ENCODE data around the gene KIF25.
"Not testable (repeated sequence)": the region's sequence is repeated elsewhere in the genome, so short reads cannot be mapped to it uniquely, and the experiment has no call there.

Gene KIF25

GRCh38 chr6:168063431-168063830 lies 66.0 kb downstream of the KIF25 start:
- DNase-seq (ENCODE audit: low read depth in 4 of 4, low spot score in 1 of 4) = no peak

GRCh38 chr6:168064226-168064807 lies 66.8 kb downstream of the KIF25 start:
- DNase-seq (ENCODE audit: low read depth in 4 of 4, low spot score in 1 of 4) = no peak

GRCh38 chr6:168067081-168067759 lies 69.7 kb downstream of the KIF25 start:
- DNase-seq (ENCODE audit: low read depth in 4 of 4, low spot score in 1 of 4) = no peak

DNA sequence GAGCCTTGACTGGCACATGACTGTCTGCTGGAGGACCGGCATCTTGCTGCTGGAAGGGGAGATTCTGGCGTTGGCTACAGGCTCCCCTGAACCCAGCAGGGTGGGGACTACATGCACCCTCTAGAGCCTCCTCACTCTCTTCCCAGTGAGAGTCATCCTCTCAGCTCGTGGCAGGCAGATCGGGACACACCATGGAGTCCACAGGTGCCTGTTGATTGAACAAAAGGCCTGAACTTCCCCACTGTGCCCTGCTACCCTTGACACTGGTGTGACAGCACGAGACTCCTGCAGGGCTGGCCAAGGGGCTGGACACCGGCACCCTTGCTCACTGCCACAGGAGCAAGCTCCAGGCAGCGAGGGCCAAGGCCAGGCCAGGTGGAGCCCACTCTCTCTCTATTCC lies 73.3 kb downstream of the KIF25 start:
- DNase-seq (ENCODE audit: low read depth in 4 of 4, low spot score in 1 of 4) = no peak

DNA sequence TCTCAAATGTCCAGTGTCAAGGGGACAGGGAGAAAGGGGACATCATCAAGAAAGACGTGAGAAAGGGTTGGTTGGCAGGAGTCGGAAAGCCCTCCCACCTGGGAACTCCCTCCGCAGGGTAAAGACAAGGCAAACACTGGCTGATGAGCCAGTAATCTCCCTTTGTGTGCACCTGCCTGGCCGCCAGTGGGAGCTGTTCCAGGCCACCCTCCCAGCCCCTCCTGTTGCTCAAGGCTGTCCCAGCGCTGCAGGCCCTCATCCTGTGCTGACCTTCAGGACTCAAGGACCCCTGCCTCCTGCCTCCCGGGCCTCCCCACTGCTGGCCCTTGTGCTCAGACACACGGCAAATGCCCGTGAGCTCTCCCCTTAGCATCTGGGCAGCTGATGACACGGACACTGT lies 74.1 kb downstream of the KIF25 start:
- DNase-seq (ENCODE audit: low read depth in 4 of 4, low spot score in 1 of 4) = no peak

DNA sequence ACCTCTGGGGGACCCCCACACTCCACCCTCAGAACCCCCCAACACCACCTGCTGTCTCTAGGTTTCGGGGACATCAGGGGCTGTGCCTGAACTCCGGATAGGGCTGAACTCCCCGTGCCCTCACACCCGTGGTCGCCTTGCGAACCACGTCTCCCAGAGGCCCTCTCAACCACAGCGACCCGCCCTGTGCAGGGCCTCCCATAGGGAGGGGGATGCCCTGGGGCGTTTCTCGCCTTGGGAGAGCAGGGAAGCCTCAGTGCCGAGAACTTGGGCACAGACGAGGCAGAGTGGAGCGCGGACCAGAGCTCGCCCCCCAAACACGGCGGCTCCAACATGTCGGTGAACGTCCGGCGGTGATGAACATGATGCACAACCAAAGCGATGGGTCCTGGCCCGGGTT lies 74.8 kb downstream of the KIF25 start:
- no peak for DNase-seq (ENCODE audit: low read depth in 4 of 4, low spot score in 1 of 4)

GRCh38 chr6:168072730-168073129 lies 75.3 kb downstream of the KIF25 start:
- DNase-seq (ENCODE audit: low read depth in 4 of 4, low spot score in 1 of 4) = no peak

GRCh38 chr6:168073937-168074730 lies 76.7 kb downstream of the KIF25 start:
- no peak for DNase-seq (ENCODE audit: low read depth in 4 of 4, low spot score in 1 of 4)

- DNase-seq (ENCODE audit: low read depth in 4 of 4, low spot score in 1 of 4) = no peak
Observed at GRCh38 chr6:168075216-168075615, 77.7 kb downstream of the KIF25 start.

GRCh38 chr6:168075787-168076202 lies 78.3 kb downstream of the KIF25 start:
- no peak for DNase-seq (ENCODE audit: low read depth in 4 of 4, low spot score in 1 of 4)

DNA sequence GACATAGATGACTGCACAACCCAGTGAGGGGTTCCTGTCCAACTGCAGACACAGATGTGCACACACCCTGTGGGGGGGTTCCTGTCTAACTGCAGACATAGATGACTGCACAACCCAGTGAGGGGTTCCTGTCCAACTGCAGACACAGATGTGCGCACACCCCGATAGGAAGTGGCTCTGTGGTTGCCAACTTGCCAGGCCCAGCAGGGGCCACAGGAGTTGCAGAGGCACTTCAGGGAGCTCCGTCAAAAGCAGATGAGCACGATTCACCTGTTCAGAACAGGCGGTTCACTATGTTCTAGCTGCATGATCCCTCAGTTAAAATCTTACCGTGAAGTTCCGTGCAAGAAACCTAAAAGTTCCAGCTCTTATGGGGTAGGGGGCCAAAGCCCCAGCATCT lies 79.9 kb downstream of the KIF25 start:
- DNase-seq (ENCODE audit: low read depth in 4 of 4, low spot score in 1 of 4) = not testable (repeated sequence)

DNA sequence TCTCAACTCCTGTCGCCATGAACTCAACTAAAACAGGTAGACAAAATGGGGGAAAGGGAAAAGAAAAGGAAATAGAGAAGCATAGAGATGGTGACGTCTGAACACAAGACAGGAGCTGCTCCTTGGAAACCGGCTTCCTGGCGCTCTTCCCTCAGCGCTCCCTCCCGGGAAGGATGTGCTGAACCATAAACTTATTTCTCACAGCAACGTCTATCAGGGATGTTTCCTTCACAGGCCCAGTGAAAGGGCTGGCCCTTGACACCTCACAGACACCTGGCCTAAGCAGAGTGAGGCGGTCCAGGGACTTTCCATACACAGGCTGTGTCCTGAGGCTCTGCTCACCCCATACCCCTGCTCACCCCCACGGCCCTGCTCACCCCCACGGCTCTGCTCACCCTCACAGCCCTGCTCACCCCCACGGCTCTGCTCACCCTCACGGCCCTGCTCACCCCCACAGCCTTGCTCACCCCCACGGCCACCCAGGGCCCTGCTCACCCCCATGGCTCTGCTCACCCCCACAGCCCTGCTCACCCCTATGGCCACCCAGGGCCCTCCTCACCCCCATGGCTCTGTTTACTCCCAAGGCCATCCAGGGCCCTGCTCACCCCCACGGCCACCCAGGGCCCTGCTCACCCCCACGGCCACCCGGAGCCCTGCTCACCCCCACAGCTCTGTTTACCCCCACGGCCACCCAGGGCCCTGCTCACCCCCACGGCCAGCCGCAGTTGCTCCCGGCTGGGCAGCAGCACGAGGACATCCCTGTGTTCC lies 80.9 kb downstream of the KIF25 start:
- DNase-seq (ENCODE audit: low read depth in 4 of 4, low spot score in 1 of 4) = no peak

DNA sequence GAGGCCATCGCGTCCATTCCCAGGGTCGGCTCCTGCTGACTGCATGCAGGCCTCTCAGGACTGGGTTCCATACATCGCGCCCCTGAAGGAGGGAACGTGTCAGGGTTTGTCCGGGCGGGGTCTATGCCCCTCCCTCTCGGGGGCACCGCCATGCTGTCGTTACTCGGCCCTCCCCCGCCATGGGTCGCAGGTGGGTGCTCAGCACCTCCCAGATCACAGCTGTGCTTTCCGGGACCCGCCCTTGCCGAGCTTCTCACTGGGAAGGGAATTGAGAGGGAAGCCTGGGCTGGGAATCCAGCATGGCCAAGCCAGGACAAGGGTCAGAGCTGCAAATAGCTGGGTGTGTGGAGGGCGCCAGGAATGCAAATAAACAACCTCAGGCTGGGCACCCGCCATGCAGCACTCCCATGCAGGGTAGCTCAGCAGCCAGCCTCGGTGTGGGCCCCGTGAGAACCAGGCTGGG lies 81.5 kb downstream of the KIF25 start, which contains the start of gene FRMD1:
Gene FRMD1 (minus strand): TSS at position 270 of the 463 bp plus-strand sequence. CDS start 118 bp downstream, at position 152.
- no peak for DNase-seq (ENCODE audit: low read depth in 4 of 4, low spot score in 1 of 4)

DNA sequence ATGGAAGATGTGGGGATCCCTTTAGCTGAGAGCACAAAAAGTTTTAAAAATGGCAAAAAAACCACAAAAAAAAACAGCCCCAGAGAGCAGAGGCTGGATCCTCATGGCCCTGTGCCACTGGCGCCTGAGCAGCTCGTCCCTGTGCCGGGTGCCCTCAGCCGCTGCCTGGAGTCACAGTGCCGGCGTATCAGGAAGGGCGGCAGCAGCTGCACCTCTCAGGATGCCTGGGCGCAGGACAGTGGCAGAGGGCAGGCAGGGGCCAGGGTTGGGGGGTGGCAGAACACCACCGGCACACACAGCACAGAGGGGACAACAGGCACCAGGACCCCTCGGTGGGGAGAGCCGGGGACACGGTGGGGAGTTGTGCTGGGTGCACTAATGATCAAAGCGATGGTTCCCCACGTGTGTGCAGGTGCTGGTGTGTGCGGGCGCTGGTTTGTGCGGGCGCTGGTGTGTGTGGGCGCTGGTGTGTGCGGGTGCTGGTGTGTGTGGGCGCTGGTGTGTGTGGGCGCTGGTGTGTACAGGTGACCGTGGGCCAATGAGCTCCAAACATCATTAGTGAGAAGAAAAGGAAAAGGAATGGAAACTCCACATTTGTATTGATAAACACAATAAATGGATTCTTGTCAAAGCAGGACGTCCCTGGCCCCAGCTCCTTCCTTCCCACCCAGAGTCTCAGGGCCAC lies 83.1 kb downstream of the KIF25 start:
- no peak for DNase-seq (ENCODE audit: low read depth in 4 of 4, low spot score in 1 of 4)

- DNase-seq (ENCODE audit: low read depth in 4 of 4, low spot score in 1 of 4) = no peak
Observed at GRCh38 chr6:168081858-168082546, 84.5 kb downstream of the KIF25 start.

DNA sequence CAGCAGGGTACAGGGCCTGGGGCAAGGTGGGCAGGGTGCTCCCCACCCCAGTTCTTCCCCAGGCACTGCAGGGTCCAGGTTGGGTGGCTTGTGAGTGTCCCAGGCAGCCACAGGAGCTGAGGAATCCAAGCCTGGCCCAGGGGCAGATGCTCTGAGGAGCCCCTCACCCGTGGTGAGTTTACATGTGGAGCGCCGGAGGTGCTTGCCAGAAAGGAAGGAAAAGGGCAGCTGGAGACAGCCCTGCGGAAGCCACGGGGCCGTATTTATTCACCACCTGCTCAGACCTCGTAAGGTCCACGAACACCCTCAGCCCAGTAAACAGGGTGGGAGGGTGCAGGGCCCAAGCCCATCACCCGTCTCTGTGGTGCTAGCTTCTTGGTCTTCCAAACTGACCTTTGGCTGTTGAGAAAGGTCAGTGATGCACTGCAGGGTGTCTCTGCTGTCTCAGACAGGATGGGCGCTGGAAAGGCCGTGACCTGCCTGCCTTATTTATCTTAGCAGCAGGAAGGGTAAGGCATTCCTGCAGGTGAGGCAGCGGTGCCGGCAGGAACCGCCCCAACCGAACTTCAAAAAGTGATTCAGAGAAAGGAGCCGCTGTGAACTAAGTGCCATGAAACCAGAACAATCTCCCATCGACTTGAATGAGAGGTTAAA lies 85.5 kb downstream of the KIF25 start:
- no peak for DNase-seq (ENCODE audit: low read depth in 4 of 4, low spot score in 1 of 4)

DNA sequence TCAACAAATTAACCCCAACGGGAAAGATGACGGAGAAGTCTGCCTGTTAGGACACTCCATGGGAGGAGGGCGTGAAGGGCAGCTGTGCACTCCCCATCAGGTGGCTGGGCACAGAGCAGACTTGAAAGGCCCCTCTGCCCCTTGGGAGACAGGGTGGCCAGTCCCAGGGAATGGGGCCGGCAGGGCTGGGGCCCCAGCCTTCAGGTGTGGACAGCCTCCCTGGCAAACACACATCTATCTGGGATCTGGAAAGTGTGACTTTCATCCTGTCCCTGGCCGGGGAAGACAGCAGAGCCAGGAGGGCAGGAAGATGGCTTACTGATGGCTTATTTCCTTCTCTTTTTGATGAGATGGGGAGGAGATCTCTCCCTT lies 86.0 kb downstream of the KIF25 start:
- DNase-seq (ENCODE audit: low read depth in 4 of 4, low spot score in 1 of 4) = no peak

- no peak for DNase-seq (ENCODE audit: low read depth in 4 of 4, low spot score in 1 of 4)
Observed at GRCh38 chr6:168084465-168085160, 87.1 kb downstream of the KIF25 start.

DNA sequence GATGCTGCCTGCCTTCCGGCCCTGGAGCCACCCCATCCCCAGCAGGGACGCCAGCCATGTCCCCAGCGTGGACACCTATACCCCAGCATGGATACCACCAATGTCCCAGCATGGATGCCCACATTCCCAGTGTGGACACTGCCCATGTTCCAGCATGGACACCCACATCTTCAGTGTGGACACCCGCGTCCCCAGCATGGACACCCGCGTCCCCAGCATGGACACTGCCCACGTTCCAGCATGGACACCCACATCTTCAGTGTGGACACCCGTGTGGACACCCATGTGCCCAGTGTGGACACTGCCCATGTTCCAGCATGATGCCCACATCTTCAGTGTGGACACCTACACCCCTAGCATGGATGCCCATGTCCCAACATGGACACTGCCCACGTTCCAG lies 88.6 kb downstream of the KIF25 start:
- no peak for DNase-seq (ENCODE audit: low read depth in 4 of 4, low spot score in 1 of 4)
